A549 (cell line): Measurements from ENCODE around the gene NDUFA13.

Source experiments
- CBX2 ChIP-seq: fragments of 200-600 bp; sonication (generic); IDR thresholded peaks from 2 replicates; pipeline ENCODE4 v1.6.1; 2016; ENCODE audit warnings: low read depth, mild to moderate bottlenecking, borderline replicate concordance
- CTCF ChIP-seq: fragments of >200 bp; sonication (Bioruptor Twin); formaldehyde crosslinking; IDR thresholded peaks from 3 replicates; pipeline ENCODE4 v1.5.1; 2016

DNA sequence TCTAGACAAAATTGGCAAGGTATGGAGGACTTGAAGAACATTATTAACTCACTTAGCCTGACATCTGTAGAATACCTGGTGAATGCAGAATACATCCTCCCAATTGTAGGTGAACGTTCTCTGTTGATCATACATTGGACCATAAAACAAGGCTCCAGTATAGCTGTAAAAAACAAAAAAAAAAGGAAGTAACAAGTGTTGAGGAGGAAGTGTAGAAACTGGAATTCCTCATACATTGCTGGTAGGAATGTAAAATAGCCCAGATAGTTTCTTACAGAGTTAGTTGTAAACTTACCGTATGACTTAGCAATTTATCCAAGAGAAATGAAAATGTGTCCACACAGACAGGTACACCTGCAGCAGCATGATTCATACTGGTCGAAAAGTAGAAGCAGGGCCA is 45.4 kb upstream of the NDUFA13 start:
- no peak for TF ChIP-seq CBX2
- TF ChIP-seq CTCF, result no peak
